Prostate gland (tissue), 2 donors: ENCODE measurements around the gene CCDC136. TPM values are rescaled to one million over a fixed set of nuclear protein-coding genes. Genes with fewer than 3 reads are reported as not detected.

Source experiments
- DNase-seq: peaks from one replicate; pipeline ENCODE4 v3.0.0-alpha.2; 2019; ENCODE audit warnings: low spot score
- H3K27ac ChIP-seq, 2 donors: fragments of 200-600 bp; sonication (generic); 2 replicates each; pipeline ENCODE4 v1.5.1; 2017 to 2019
- H3K27me3 ChIP-seq: fragments of 200-600 bp; sonication (generic); replicated peaks from 2 replicates; pipeline ENCODE4 v1.5.1; 2019; ENCODE audit not compliant: insufficient read depth
- H3K36me3 ChIP-seq, 2 donors: fragments of 200-600 bp; sonication (generic); 1 replicate in 1 of 2; 2 replicates in 1 of 2; pipeline versions ENCODE4 v1.5.1 to v1.8.1; 2017 to 2019
- H3K4me1 ChIP-seq: fragments of 200-600 bp; sonication (generic); replicated peaks from 2 replicates; pipeline ENCODE4 v1.5.1; 2019
- H3K4me3 ChIP-seq, 2 donors: fragments of 200-600 bp; sonication (generic); 2 replicates each; pipeline ENCODE4 v1.5.1; 2017 to 2019
- H3K9me3 ChIP-seq: fragments of 200-600 bp; sonication (generic); 2 replicates; pipeline ENCODE4 v1.5.1; 2017
- CTCF ChIP-seq, 4 experiments: fragments of 200-600 bp in 2 of 4; fragments of 450-650 bp in 2 of 4; sonication (generic) in 2 of 4; IDR thresholded peaks; 1 replicate in 3 of 4; 2 replicates in 1 of 4; pipeline ENCODE4 v1.5.1; 2016 to 2019; ENCODE audit warnings: antibody characterized with exemption in 4 of 4, mild to moderate bottlenecking in 2 of 4, moderate library complexity in 2 of 4
- POLR2A ChIP-seq: fragments of 450-650 bp; IDR thresholded peaks from one replicate; pipeline ENCODE4 v1.6.1; 2016; ENCODE audit warnings: antibody characterized with exemption, mild to moderate bottlenecking
- POLR2AphosphoS5 ChIP-seq: sonication (generic); formaldehyde crosslinking; IDR thresholded peaks from one replicate; pipeline ENCODE4 v1.6.1; 2017; ENCODE audit warnings: antibody characterized with exemption
- WGBS: methylation state at CpG from one replicate; pipeline ENCODE4 v1.1.5; 2018; 5-methylcytosine and 5-hydroxymethylcytosine counted together
- intact Hi-C: fragments of 100-400 bp; cut with DNase I; formaldehyde crosslinking; loops from one replicate; pipeline ENCODE4 v1.14.2; 2022
- total RNA-seq, 2 donors: library from RNA; depleted of rRNA; stranded (reverse); fragments of >200 nt; gene quantifications; one replicate each; pipeline ENCODE4 v1.1.0, GENCODE V29; 2016

The CCDC136 gene
- total RNA-seq, 2 donors from 2014 or later = 11.7 to 61.2 TPM

GRCh38 chr7:128801667-128802418 lies 10.1 kb downstream of the CCDC136 start:
- Histone ChIP-seq H3K27ac (no peak overlapping the region), H3K4me3 (no peak overlapping the region), H3K27me3 (no peaks in the 10 kb centered on the region), H3K9me3 (no peaks in the 10 kb centered on the region), H3K36me3 (no peaks in the 10 kb centered on the region), H3K4me1 (no peaks in the 10 kb centered on the region)
- TF ChIP-seq CTCF (IDR thresholded peaks at IDR 0.05) (no peak), POLR2AphosphoS5 (no peak), POLR2A (no peak)
- intact Hi-C loops = no loop called here
- DNase-seq = no peak
- WGBS = 88% methylated on average over 2 of the region's 2 CpGs

- Histone ChIP-seq H3K27ac (no peak overlapping the region), H3K36me3 (no peaks in the 10 kb centered on the region), H3K27me3 (no peaks in the 10 kb centered on the region), H3K4me3 (no peak overlapping the region), H3K4me1 (no peaks in the 10 kb centered on the region), H3K9me3 (no peaks in the 10 kb centered on the region)
- no peak for DNase-seq
- WGBS = 78% methylated on average over 6 of the region's 6 CpGs
- intact Hi-C loops = no loop called here
- TF ChIP-seq CTCF (IDR thresholded peaks at IDR 0.05) = no peak
- TF ChIP-seq POLR2AphosphoS5 = no peak
- no peak for TF ChIP-seq POLR2A
Observed at GRCh38 chr7:128804484-128804883, 12.7 kb downstream of the CCDC136 start.

- DNase-seq = no peak
- Histone ChIP-seq H3K4me3 (no peak overlapping the region), H3K9me3 (no peaks in the 10 kb centered on the region), H3K36me3 (no peaks in the 10 kb centered on the region), H3K27ac (no peak overlapping the region), H3K4me1 (no peaks in the 10 kb centered on the region), H3K27me3 (no peaks in the 10 kb centered on the region)
- intact Hi-C loops = no loop called here
- WGBS = 91% methylated on average over 5 of the region's 5 CpGs
- TF ChIP-seq CTCF (IDR thresholded peaks at IDR 0.05) (no peak), POLR2A (no peak), POLR2AphosphoS5 (no peak)
Observed at GRCh38 chr7:128805225-128805624, 13.5 kb downstream of the CCDC136 start.

GRCh38 chr7:128807191-128807590 lies 15.4 kb downstream of the CCDC136 start:
- no peak overlapping the region for H3K4me3 ChIP-seq
- TF ChIP-seq POLR2A (no peak), CTCF (IDR thresholded peaks at IDR 0.05) (no peak), POLR2AphosphoS5 (no peak)
- H3K9me3 ChIP-seq = no peaks in the 10 kb centered on the region
- no peak for DNase-seq
- H3K36me3 ChIP-seq = no peaks in the 10 kb centered on the region
- 55% methylated on average over 8 of the region's 8 CpGs for WGBS
- intact Hi-C loops = no loop called here
- no peak overlapping the region for H3K27ac ChIP-seq
- H3K27me3 ChIP-seq = no peaks in the 10 kb centered on the region
- no peaks in the 10 kb centered on the region for H3K4me1 ChIP-seq

- Histone ChIP-seq H3K27ac (no peak overlapping the region), H3K4me1 (no peaks in the 10 kb centered on the region), H3K9me3 (no peaks in the 10 kb centered on the region), H3K4me3 (no peak overlapping the region), H3K27me3 (no peaks in the 10 kb centered on the region), H3K36me3 (no peaks in the 10 kb centered on the region)
- TF ChIP-seq CTCF (IDR thresholded peaks at IDR 0.05) (no peak), POLR2A (no peak), POLR2AphosphoS5 (no peak)
- no peak for DNase-seq
- WGBS = 97% methylated on average over 3 of the region's 3 CpGs
- intact Hi-C loops = no loop called here
Observed at GRCh38 chr7:128809363-128809762, 17.6 kb downstream of the CCDC136 start.
